ENCODE results near the gene SORCS1. TPM values are rescaled to one million over a fixed set of nuclear protein-coding genes. Genes with fewer than 3 reads are reported as not detected.

The SORCS1 gene
- polyA plus RNA-seq, 1 of the 3 experiments (the other 2 are of a cell fraction), result 0.66 TPM

DNA sequence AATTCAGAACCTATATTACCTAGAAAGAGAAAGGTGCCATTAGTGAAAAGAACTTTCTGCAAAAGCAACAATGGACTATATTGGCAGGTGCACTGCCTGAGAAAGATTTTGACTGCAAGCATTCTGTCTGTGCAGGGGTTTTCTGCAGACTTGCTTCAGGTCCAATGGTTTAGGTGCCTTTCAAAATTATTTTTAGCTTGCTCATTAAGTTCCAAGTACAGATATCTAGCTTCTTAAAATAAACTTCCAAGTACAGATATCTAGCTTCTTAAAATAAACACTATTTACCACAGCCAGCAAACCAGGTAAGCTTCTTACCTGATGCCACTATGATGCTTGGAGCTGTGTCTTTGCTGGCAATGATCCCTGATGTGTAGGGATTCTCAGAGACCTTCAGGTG lies 485.2 kb downstream of the SORCS1 start:
- TF ChIP-seq, protein P1, sequence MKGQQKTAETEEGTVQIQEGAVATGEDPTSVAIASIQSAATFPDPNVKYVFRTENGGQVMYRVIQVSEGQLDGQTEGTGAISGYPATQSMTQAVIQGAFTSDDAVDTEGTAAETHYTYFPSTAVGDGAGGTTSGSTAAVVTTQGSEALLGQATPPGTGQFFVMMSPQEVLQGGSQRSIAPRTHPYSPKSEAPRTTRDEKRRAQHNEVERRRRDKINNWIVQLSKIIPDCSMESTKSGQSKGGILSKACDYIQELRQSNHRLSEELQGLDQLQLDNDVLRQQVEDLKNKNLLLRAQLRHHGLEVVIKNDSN (IDR thresholded peaks at IDR 0.05; ENCODE audit: borderline replicate concordance, low read depth), result no peak
- no peak for TF ChIP-seq EZH2phosphoT487 (IDR thresholded peaks at IDR 0.05; ENCODE audit: borderline replicate concordance, low read depth)
- TF ChIP-seq, protein P2, sequence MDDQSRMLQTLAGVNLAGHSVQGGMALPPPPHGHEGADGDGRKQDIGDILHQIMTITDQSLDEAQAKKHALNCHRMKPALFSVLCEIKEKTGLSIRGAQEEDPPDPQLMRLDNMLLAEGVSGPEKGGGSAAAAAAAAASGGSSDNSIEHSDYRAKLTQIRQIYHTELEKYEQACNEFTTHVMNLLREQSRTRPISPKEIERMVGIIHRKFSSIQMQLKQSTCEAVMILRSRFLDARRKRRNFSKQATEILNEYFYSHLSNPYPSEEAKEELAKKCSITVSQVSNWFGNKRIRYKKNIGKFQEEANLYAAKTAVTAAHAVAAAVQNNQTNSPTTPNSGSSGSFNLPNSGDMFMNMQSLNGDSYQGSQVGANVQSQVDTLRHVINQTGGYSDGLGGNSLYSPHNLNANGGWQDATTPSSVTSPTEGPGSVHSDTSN (IDR thresholded peaks at IDR 0.05), result no peak
- no peak for TF ChIP-seq RXRA (IDR thresholded peaks at IDR 0.05; ENCODE audit: borderline replicate concordance, low read depth)
- no peak for TF ChIP-seq GATA2 (CRISPR knock-in tag; IDR thresholded peaks at IDR 0.05)
- no peak for TF ChIP-seq EP300 (IDR thresholded peaks at IDR 0.05; ENCODE audit: borderline replicate concordance in 1 of 2, low read depth in 1 of 2, low read length in 1 of 2)
- H3K4me2 ChIP-seq, result no peak overlapping the region
- H3K9me2 ChIP-seq, result no peaks in the 10 kb centered on the region
- H3K36me3 ChIP-seq (replicated peaks in 1 of 2; ENCODE audit: control insufficient read depth in 1 of 2, insufficient read depth in 2 of 2, low read length in 1 of 2), result peaks cover 0 to 2% of the 10 kb centered on the region in 2 experiments
- ChIA-PET POLR2A (no interaction called here), CTCF (interaction anchor here (0.9 to 1.6 kb wide), 4 partner anchors 9 to 27 kb away, joined by 3 to 4 read pairs (median 4); no protein-coding TSS in a partner anchor)
- H3F3A ChIP-seq (replicated peaks; ENCODE audit: insufficient read depth), result no peaks in the 10 kb centered on the region
- no peak overlapping the region for H3K4me3 ChIP-seq (ENCODE audit: low read depth in 2 of 2, low read length in 1 of 2)
- no peaks in the 10 kb centered on the region for H4K20me1 ChIP-seq (ENCODE audit: insufficient read depth)
- H2AFZ ChIP-seq (ENCODE audit: low read depth), result no peak overlapping the region
- no peaks in the 10 kb centered on the region for H3K27me3 ChIP-seq (ENCODE audit: insufficient read depth)
- no peaks in the 10 kb centered on the region for H3K4me1 ChIP-seq (ENCODE audit: control insufficient read depth in 1 of 2, insufficient read depth in 2 of 2, low read depth in 1 of 2, low read length in 1 of 2)
- H3K27ac ChIP-seq (ENCODE audit: low read depth in 2 of 2, low read length in 1 of 2), result no peak overlapping the region
- no peak for DNase-seq
- H3K79me2 ChIP-seq (ENCODE audit: insufficient read depth), result no peaks in the 10 kb centered on the region
- H3K9me3 ChIP-seq, result no peaks in the 10 kb centered on the region
- no peak overlapping the region for H3K9ac ChIP-seq

DNA sequence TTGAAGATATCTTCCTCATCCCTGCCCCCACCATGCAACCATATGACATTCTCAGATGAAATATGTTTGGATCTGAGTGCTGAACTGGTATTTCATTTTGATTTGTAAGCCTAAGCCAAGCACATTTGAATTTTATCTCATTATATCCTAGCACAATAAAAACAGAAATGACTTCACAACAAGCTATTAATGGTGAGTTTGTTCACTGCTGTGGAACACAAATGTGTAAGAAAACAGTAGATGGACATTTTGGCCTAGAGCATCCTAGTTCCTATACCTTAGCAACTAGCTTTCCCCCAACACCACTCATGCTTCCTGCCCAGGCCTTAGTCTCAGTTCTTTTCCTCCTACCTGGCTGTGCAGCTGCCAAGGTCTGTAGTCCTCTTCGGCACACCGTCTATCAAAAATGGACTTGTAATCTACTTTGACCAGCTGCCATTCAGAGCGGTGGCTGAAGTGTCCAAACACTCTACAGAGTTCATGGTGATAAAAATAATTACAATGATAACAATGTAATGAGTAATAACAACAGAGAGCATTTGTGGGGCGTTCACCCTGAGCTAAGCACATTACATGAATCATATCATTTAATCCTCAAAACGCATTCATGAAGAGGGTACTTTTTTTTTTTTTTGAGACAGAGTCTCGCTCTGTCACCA lies 491.9 kb downstream of the SORCS1 start:
- ChIA-PET CTCF (interaction anchor here (1.1 kb wide), 1 partner anchor 14 kb away, joined by 3 read pairs; no protein-coding TSS in a partner anchor), POLR2A (no interaction called here)
- Histone ChIP-seq H2AFZ (ENCODE audit: low read depth) (no peak overlapping the region), H3K9ac (no peak overlapping the region), H3K79me2 (ENCODE audit: insufficient read depth) (no peaks in the 10 kb centered on the region), H3K36me3 (replicated peaks in 1 of 2; ENCODE audit: control insufficient read depth in 1 of 2, insufficient read depth in 2 of 2, low read length in 1 of 2) (no peaks in the 10 kb centered on the region), H3K27ac (ENCODE audit: low read depth in 2 of 2, low read length in 1 of 2) (no peak overlapping the region), H3K4me2 (no peak overlapping the region), H3K4me3 (ENCODE audit: low read depth in 2 of 2, low read length in 1 of 2) (no peak overlapping the region), H3K27me3 (ENCODE audit: insufficient read depth) (no peaks in the 10 kb centered on the region), H3K9me3 (no peaks in the 10 kb centered on the region), H4K20me1 (ENCODE audit: insufficient read depth) (no peaks in the 10 kb centered on the region), H3K9me2 (no peaks in the 10 kb centered on the region), H3K4me1 (ENCODE audit: control insufficient read depth in 1 of 2, insufficient read depth in 2 of 2, low read depth in 1 of 2, low read length in 1 of 2) (peaks cover 0 to 2% of the 10 kb centered on the region in 2 experiments; a peak in 1 of 4 replicates), H3F3A (replicated peaks; ENCODE audit: insufficient read depth) (no peaks in the 10 kb centered on the region)
- no peak for DNase-seq
- TF ChIP-seq GABPA (IDR thresholded peaks at IDR 0.05; ENCODE audit: low read depth) (no peak), TEAD4 (IDR thresholded peaks at IDR 0.05; ENCODE audit: borderline replicate concordance, insufficient read depth) (no peak), EZH2phosphoT487 (IDR thresholded peaks at IDR 0.05; ENCODE audit: borderline replicate concordance, low read depth) (no peak), POLR2AphosphoS5 (IDR thresholded peaks at IDR 0.05; ENCODE audit: low read depth, low read length) (no peak), FOXJ3 (CRISPR knock-in tag; IDR thresholded peaks at IDR 0.05) (no peak), RXRA (IDR thresholded peaks at IDR 0.05; ENCODE audit: borderline replicate concordance, low read depth) (no peak)
- TF ChIP-seq, protein P2 (IDR thresholded peaks at IDR 0.05), result no peak
- 58% methylated on average over 6 of the region's 6 CpGs for WGBS (ENCODE audit: low lambda C conversion rate)
